HCT116 (cell line): ENCODE results near the gene PSKH1. TPM values are rescaled to one million over a fixed set of nuclear protein-coding genes. Genes with fewer than 3 reads are reported as not detected.
A peak's percentile ranks its signal among the peaks of the same experiment; 100 is the strongest.

Experiments used
- ATAC-seq: fragments of 200-7000 bp; cut with Tn5 transposase; 2 replicates; pipeline ENCODE4 v1.9.1; 2020; ENCODE audit warnings: mild to moderate bottlenecking, moderate library complexity
- BruUV-seq: library from RNA; stranded (reverse); fragments of 400-500 nt; replicated peaks from 2 replicates; lab custom pipeline; 2021; lab: Mats Ljungman, UMichigan
- CTCF ChIA-PET: fragments of 300-600 bp; sonication (Branson Sonifier 250); formaldehyde crosslinking; loops from one replicate; lab custom pipeline; 2021; ENCODE audit warnings: antibody characterized with exemption; lab: Charles Lee
- POLR2A ChIA-PET: fragments of 300-600, 350-600 bp; sonication (Branson Sonifier 250); formaldehyde crosslinking; loops from one replicate; lab custom pipeline; 2021; ENCODE audit warnings: antibody characterized with exemption; lab: Charles Lee
- RAD21 ChIA-PET, 2 experiments: fragments of 300-600 bp; sonication (Branson Sonifier 250); formaldehyde crosslinking; loops; one replicate each; lab custom pipeline; 2023; ENCODE audit warnings: low total read pairs in 2 of 2; ENCODE audit not compliant: uncharacterized antibody in 2 of 2, unreplicated experiment in 2 of 2, low non-redundant PET in 1 of 2; lab: Charles Lee
- DNase-seq: peaks from one replicate; pipeline ENCODE4 v3.0.0-alpha.2; 2010; ENCODE audit warnings: low read depth, low spot score
- H2AFZ ChIP-seq: fragments of 200-600 bp; shearing (Covaris generic), sonication (generic); 2 replicates; pipeline ENCODE4 v1.6.1; 2017; ENCODE audit warnings: low read depth, mixed run types, mixed read lengths, antibody characterized with exemption, low read length; ENCODE audit not compliant: poor library complexity, severe bottlenecking
- H3K27ac ChIP-seq: 2 replicates; pipeline ENCODE4 v1.5.1; 2012; ENCODE audit warnings: low read depth, low read length
- H3K27me3 ChIP-seq: fragments of 200-600 bp; sonication (generic); 2 replicates; pipeline ENCODE4 v1.6.1; 2016; ENCODE audit warnings: mixed run types, low read length, mixed read lengths; ENCODE audit not compliant: insufficient read depth
- H3K36me3 ChIP-seq, 2 experiments: fragments of 200-500 bp in 1 of 2; fragments of 200-600 bp in 1 of 2; sonication (Bioruptor generic) in 1 of 2; sonication (generic) in 1 of 2; 2 replicates each; pipeline versions ENCODE4 v1.5.1 to v1.6.1; 2014 to 2016; ENCODE audit warnings: low read length in 2 of 2, inconsistent platforms in 1 of 2, mixed read lengths in 1 of 2, mixed run types in 1 of 2; ENCODE audit not compliant: insufficient read depth in 2 of 2, control insufficient read depth in 1 of 2
- H3K4me1 ChIP-seq, 2 experiments: fragments of 200-600 bp in 1 of 2; sonication (generic) in 1 of 2; 2 replicates each; pipeline versions ENCODE4 v1.5.1 to v1.6.1; 2012 to 2017; ENCODE audit warnings: low read length in 2 of 2, inconsistent platforms in 1 of 2, mild to moderate bottlenecking in 1 of 2, mixed read lengths in 1 of 2, mixed run types in 1 of 2, moderate library complexity in 1 of 2; ENCODE audit not compliant: insufficient read depth in 2 of 2, control insufficient read depth in 1 of 2
- H3K4me2 ChIP-seq: fragments of 200-600 bp; sonication (generic); 2 replicates; pipeline ENCODE4 v1.6.1; 2017; ENCODE audit warnings: mixed run types, low read length, mixed read lengths
- H3K4me3 ChIP-seq, 2 experiments: fragments of 200-600 bp in 1 of 2; sonication (generic) in 1 of 2; replicated peaks in 1 of 2; 2 replicates each; pipeline ENCODE4 v1.5.1; 2011 to 2016; ENCODE audit warnings: low read length in 2 of 2, control low read depth in 1 of 2, low read depth in 1 of 2, mild to moderate bottlenecking in 1 of 2, mixed read lengths in 1 of 2, mixed run types in 1 of 2
- H3K79me2 ChIP-seq: fragments of 200-600 bp; sonication (generic); 2 replicates; pipeline ENCODE4 v1.6.1; 2017; ENCODE audit warnings: mild to moderate bottlenecking, mixed run types, low read length, moderate library complexity, mixed read lengths; ENCODE audit not compliant: insufficient read depth
- H3K9ac ChIP-seq: fragments of 200-600 bp; sonication (generic); 2 replicates; pipeline ENCODE4 v1.6.1; 2016; ENCODE audit warnings: low read length, mixed read lengths
- H3K9me2 ChIP-seq: fragments of 200-600 bp; sonication (generic), shearing (Covaris generic); 2 replicates; pipeline ENCODE4 v1.6.1; 2017; ENCODE audit warnings: mixed run types, mild to moderate bottlenecking, moderate library complexity; ENCODE audit not compliant: insufficient read depth
- H3K9me3 ChIP-seq, 2 experiments: fragments of 200-500 bp in 1 of 2; fragments of 200-600 bp in 1 of 2; sonication (Bioruptor generic) in 1 of 2; sonication (generic) in 1 of 2; 2 replicates each; pipeline ENCODE4 v1.6.1; 2014 to 2017; ENCODE audit warnings: low read length in 2 of 2, mixed read lengths in 2 of 2, inconsistent platforms in 1 of 2, low read depth in 1 of 2, mild to moderate bottlenecking in 1 of 2, mixed run types in 1 of 2, moderate library complexity in 1 of 2; ENCODE audit not compliant: control insufficient read depth in 1 of 2, insufficient read depth in 1 of 2
- H4K20me1 ChIP-seq: fragments of 200-600 bp; sonication (generic), shearing (Covaris generic); 2 replicates; pipeline ENCODE4 v1.6.1; 2017; ENCODE audit warnings: mixed run types, mild to moderate bottlenecking, moderate library complexity; ENCODE audit not compliant: insufficient read depth
- ATF3 ChIP-seq: IDR thresholded peaks from 2 replicates; pipeline ENCODE4 v1.6.1; 2012
- CBX3 ChIP-seq: IDR thresholded peaks from 2 replicates; pipeline ENCODE4 v1.6.1; 2012; ENCODE audit warnings: low read depth
- CEBPB ChIP-seq: IDR thresholded peaks from 2 replicates; pipeline ENCODE4 v1.6.1; 2012; ENCODE audit warnings: low read depth
- EGR1 ChIP-seq: IDR thresholded peaks from 2 replicates; pipeline ENCODE4 v1.6.1; 2012; ENCODE audit warnings: low read depth
- ELF1 ChIP-seq: IDR thresholded peaks from 2 replicates; pipeline ENCODE4 v1.6.1; 2012; ENCODE audit warnings: low read depth, borderline replicate concordance
- EZH2 ChIP-seq: fragments of 200-600 bp; sonication (generic); IDR thresholded peaks from 2 replicates; pipeline ENCODE4 v1.6.1; 2017; ENCODE audit warnings: antibody characterized with exemption, mixed run types
- EZH2phosphoT487 ChIP-seq: fragments of 200-600 bp; IDR thresholded peaks from 2 replicates; pipeline ENCODE4 v1.6.1; 2018; ENCODE audit warnings: antibody characterized with exemption, borderline replicate concordance
- MAX ChIP-seq: IDR thresholded peaks from 2 replicates; pipeline ENCODE4 v1.6.1; 2012
- POLR2AphosphoS5 ChIP-seq: IDR thresholded peaks from 2 replicates; pipeline ENCODE4 v1.6.1; 2011; ENCODE audit warnings: mild to moderate bottlenecking, low read depth, low read length, moderate library complexity
- REST ChIP-seq: IDR thresholded peaks from 2 replicates; pipeline ENCODE4 v1.6.1; 2012; ENCODE audit warnings: low read depth
- SIN3A ChIP-seq: IDR thresholded peaks from 2 replicates; pipeline ENCODE4 v1.6.1; 2012; ENCODE audit warnings: low read depth
- SP1 ChIP-seq: IDR thresholded peaks from 2 replicates; pipeline ENCODE4 v1.6.1; 2012; ENCODE audit warnings: low read depth
- SRF ChIP-seq: IDR thresholded peaks from 2 replicates; pipeline ENCODE4 v1.6.1; 2012; ENCODE audit warnings: low read depth
- TCF7L2 ChIP-seq: IDR thresholded peaks from 2 replicates; pipeline ENCODE4 v1.7.0; 2011; ENCODE audit warnings: borderline replicate concordance, inconsistent platforms; ENCODE audit not compliant: insufficient read depth, insufficient read length; ENCODE audit errors: extremely low read depth
- YY1 ChIP-seq: IDR thresholded peaks from 2 replicates; pipeline ENCODE4 v1.6.1; 2011; ENCODE audit warnings: low read length, low read depth, moderate library complexity, mild to moderate bottlenecking; ENCODE audit not compliant: insufficient replicate concordance; ENCODE audit errors: extremely low read depth
- ZBTB33 ChIP-seq: IDR thresholded peaks from 2 replicates; pipeline ENCODE4 v1.6.1; 2011; ENCODE audit warnings: mild to moderate bottlenecking, low read length, moderate library complexity; ENCODE audit not compliant: insufficient replicate concordance; ENCODE audit errors: extremely low read depth
- ZFX ChIP-seq: fragments of 450-650 bp; IDR thresholded peaks from 2 replicates; pipeline ENCODE4 v1.6.1; 2017
- ZNF274 ChIP-seq: fragments of 200-500 bp; sonication (Bioruptor generic); IDR thresholded peaks from 2 replicates; pipeline ENCODE4 v1.6.1; 2014; ENCODE audit warnings: mild to moderate bottlenecking, low read depth, low read length, inconsistent platforms
- intact Hi-C: fragments of 100-400 bp; cut with micrococcal nuclease; formaldehyde crosslinking; loops from 2 replicates; pipeline ENCODE4 v1.10.0; 2022
- total RNA-seq: library from RNA; stranded (reverse); gene quantifications from one replicate; pipeline ENCODE4 v1.2.1, GENCODE V29; 2021; ENCODE audit not compliant: unreplicated experiment

The PSKH1 gene
- total RNA-seq, 1 experiment from 2014 or later = 16.2 TPM

- ATAC-seq (no peak), DNase-seq (no peak)
- H2AFZ ChIP-seq = no peak overlapping the region
- ChIA-PET CTCF (interaction anchor here (0.6 to 1.6 kb wide), 2 partner anchors 10 to 95 kb away, joined by 3 read pairs; no protein-coding TSS in a partner anchor), POLR2A (interaction anchor here (0.9 kb wide), 1 partner anchor 10 kb away, joined by 3 read pairs; no protein-coding TSS in a partner anchor), RAD21 (no interaction called here)
- H3K79me2 ChIP-seq = no peaks in the 10 kb centered on the region
- H3K4me1 ChIP-seq = peaks cover 0 to 11% of the 10 kb centered on the region in 2 experiments; a peak in 2 of 4 replicates
- peaks cover 4 to 16% of the 10 kb centered on the region in 2 experiments; a peak in 2 of 4 replicates for H3K36me3 ChIP-seq
- H3K9me3 ChIP-seq = no peaks in the 10 kb centered on the region
- H3K4me2 ChIP-seq = no peak overlapping the region
- no peak overlapping the region for H3K4me3 ChIP-seq
- TSS peak; percentile 19 for BruUV-seq
- H4K20me1 ChIP-seq = no peaks in the 10 kb centered on the region
- no peaks in the 10 kb centered on the region for H3K27me3 ChIP-seq
- no peak overlapping the region for H3K9ac ChIP-seq
- no peaks in the 10 kb centered on the region for H3K9me2 ChIP-seq
- intact Hi-C loops = no loop called here
- TF ChIP-seq ELF1 = no peak
- TF ChIP-seq SRF = no peak
- no peak for TF ChIP-seq ZFX
- TF ChIP-seq TCF7L2 = no peak
- no peak for TF ChIP-seq EZH2
- no peak for TF ChIP-seq SIN3A
- TF ChIP-seq ZBTB33 = no peak
- TF ChIP-seq MAX = no peak
- no peak for TF ChIP-seq ATF3
- TF ChIP-seq SP1 = no peak
- no peak for TF ChIP-seq CEBPB
- no peak for TF ChIP-seq ZNF274
- TF ChIP-seq EGR1 = no peak
- TF ChIP-seq POLR2AphosphoS5 = no peak
- TF ChIP-seq YY1 = no peak
- TF ChIP-seq EZH2phosphoT487 = no peak
- TF ChIP-seq REST = no peak
- TF ChIP-seq CBX3 = no peak
- no peak overlapping the region for H3K27ac ChIP-seq
Observed at GRCh38 chr16:67945392-67945933, 52.4 kb downstream of the PSKH1 start.
